Stimulated activated CD4-positive, alpha-beta T cell treated with anti-CD3 and anti-CD28 coated beads, Interleukin-15, amount 100 ng/mL, for 48 hours (primary cell): ENCODE measurements around the gene PCDHB9.

Source experiments
- DNase-seq, 2 donors: peaks; one replicate each; pipeline ENCODE4 v3.0.0-alpha.2; 2020; ENCODE audit warnings: low read depth in 2 of 2

PCDHB9 gene

GRCh38 chr5:141236516-141237313, 49.8 kb downstream of the PCDHB9 start:
- no peak for DNase-seq
